Measurements from ENCODE around the gene ACTBL2. TPM values are rescaled to one million over a fixed set of nuclear protein-coding genes. Genes with fewer than 3 reads are reported as not detected.

Gene ACTBL2
- polyA plus RNA-seq, 1 donor (not counting 4 experiments of a cell fraction or from before 2014, with no cell fraction given) = 0.68 TPM

DNA sequence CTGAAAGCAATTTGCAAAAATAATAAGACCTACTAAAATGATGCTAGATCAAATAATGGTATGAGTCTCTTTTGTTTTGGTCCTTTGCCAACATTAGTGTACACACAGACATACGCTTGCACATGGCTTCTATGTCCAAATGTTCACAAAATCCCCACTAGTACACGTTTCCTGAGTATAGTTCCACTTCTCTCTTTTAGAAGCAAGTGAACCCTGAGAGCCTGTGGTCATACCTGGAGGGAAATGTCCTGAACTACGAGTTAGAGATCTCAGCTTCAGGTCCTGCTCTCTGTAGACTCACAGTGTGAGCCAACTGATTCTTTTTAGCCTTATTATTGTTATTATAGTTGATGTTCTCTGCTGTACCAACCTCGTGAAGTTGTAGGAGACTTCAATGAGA lies 47.3 kb upstream of the ACTBL2 start:
- Histone ChIP-seq H3K4me3 (ENCODE audit: control insufficient read depth in 2 of 3, extremely low read depth in 1 of 3, insufficient read depth in 2 of 3, low read depth in 1 of 3, low read length in 3 of 3) (no peak overlapping the region), H3K4me1 (ENCODE audit: control insufficient read depth, extremely low read depth, insufficient read depth, low read length) (no peaks in the 10 kb centered on the region), H3K4me2 (ENCODE audit: control insufficient read depth, extremely low read depth, insufficient read depth, low read depth, low read length) (no peak overlapping the region), H2AFZ (ENCODE audit: control insufficient read depth, low read length) (no peak overlapping the region), H4K20me1 (ENCODE audit: control insufficient read depth, extremely low read depth, insufficient read depth, low read length) (no peaks in the 10 kb centered on the region), H3K27me3 (ENCODE audit: control insufficient read depth, extremely low read depth, insufficient read depth, low read length) (peaks cover 2% of the 10 kb centered on the region), H3K9me3 (ENCODE audit: control insufficient read depth, low read depth, low read length) (no peaks in the 10 kb centered on the region), H3K27ac (ENCODE audit: control insufficient read depth, insufficient read depth, low read length) (no peak overlapping the region), H3K36me3 (ENCODE audit: control insufficient read depth in 2 of 2, extremely low read depth in 1 of 2, insufficient read depth in 2 of 2, low read length in 2 of 2) (no peaks in the 10 kb centered on the region), H3K9ac (ENCODE audit: control insufficient read depth, extremely low read depth, insufficient read depth, low read length) (no peak overlapping the region), H3K9me1 (ENCODE audit: control insufficient read depth, extremely low read depth, insufficient read depth, low read length) (no peaks in the 10 kb centered on the region), H3K79me2 (ENCODE audit: control insufficient read depth, insufficient read depth, low read length) (no peaks in the 10 kb centered on the region)
- dilution Hi-C loops (cut with MboI; ENCODE audit: extremely low pct_ligation_motif_present, low sequenced_read_pairs) = no loop called here
- DNase-seq (ENCODE audit: low read depth, low spot score) (no peak), FAIRE-seq (no peak)
- TF ChIP-seq, protein P1, sequence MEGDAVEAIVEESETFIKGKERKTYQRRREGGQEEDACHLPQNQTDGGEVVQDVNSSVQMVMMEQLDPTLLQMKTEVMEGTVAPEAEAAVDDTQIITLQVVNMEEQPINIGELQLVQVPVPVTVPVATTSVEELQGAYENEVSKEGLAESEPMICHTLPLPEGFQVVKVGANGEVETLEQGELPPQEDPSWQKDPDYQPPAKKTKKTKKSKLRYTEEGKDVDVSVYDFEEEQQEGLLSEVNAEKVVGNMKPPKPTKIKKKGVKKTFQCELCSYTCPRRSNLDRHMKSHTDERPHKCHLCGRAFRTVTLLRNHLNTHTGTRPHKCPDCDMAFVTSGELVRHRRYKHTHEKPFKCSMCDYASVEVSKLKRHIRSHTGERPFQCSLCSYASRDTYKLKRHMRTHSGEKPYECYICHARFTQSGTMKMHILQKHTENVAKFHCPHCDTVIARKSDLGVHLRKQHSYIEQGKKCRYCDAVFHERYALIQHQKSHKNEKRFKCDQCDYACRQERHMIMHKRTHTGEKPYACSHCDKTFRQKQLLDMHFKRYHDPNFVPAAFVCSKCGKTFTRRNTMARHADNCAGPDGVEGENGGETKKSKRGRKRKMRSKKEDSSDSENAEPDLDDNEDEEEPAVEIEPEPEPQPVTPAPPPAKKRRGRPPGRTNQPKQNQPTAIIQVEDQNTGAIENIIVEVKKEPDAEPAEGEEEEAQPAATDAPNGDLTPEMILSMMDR (optimal IDR thresholded peaks at IDR 0.05 in 1 of 3, IDR thresholded peaks at IDR 0.05 in 1 of 3, conservative IDR thresholded peaks at IDR 0.05 in 1 of 3; ENCODE audit: extremely low read depth in 1 of 3, insufficient read depth in 2 of 3, low read length in 3 of 3) = no peak
- TF ChIP-seq EZH2 (IDR thresholded peaks at IDR 0.05; ENCODE audit: low read length) = no peak

DNA sequence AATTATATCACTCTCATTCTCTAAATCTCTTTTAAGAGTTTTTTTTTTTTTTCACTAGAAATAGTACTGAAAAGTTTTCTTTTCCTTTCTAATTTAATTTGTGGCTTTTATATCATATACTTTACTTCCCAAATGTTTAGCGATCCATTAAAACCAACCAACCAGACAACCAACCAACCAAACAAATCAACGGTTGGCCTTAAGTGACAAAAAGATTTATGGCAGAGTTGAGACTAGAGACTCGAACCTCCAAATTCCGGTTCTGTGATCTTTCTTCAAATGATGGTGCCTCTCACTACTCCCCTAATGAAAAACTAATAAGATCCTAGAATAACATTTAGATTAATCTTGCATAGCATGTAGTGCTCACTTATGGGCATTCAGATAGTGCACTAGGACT lies 45.3 kb upstream of the ACTBL2 start:
- FAIRE-seq (no peak), DNase-seq (ENCODE audit: low read depth, low spot score) (no peak)
- Histone ChIP-seq H3K9me1 (ENCODE audit: control insufficient read depth, extremely low read depth, insufficient read depth, low read length) (no peaks in the 10 kb centered on the region), H2AFZ (ENCODE audit: control insufficient read depth, low read length) (no peak overlapping the region), H3K27me3 (ENCODE audit: control insufficient read depth, extremely low read depth, insufficient read depth, low read length) (peaks cover 2% of the 10 kb centered on the region), H3K27ac (ENCODE audit: control insufficient read depth, insufficient read depth, low read length) (no peak overlapping the region), H3K79me2 (ENCODE audit: control insufficient read depth, insufficient read depth, low read length) (no peaks in the 10 kb centered on the region), H4K20me1 (ENCODE audit: control insufficient read depth, extremely low read depth, insufficient read depth, low read length) (no peaks in the 10 kb centered on the region), H3K36me3 (ENCODE audit: control insufficient read depth in 2 of 2, extremely low read depth in 1 of 2, insufficient read depth in 2 of 2, low read length in 2 of 2) (no peaks in the 10 kb centered on the region), H3K4me2 (ENCODE audit: control insufficient read depth, extremely low read depth, insufficient read depth, low read depth, low read length) (no peak overlapping the region), H3K4me1 (ENCODE audit: control insufficient read depth, extremely low read depth, insufficient read depth, low read length) (no peaks in the 10 kb centered on the region), H3K9ac (ENCODE audit: control insufficient read depth, extremely low read depth, insufficient read depth, low read length) (no peak overlapping the region), H3K4me3 (ENCODE audit: control insufficient read depth in 2 of 3, extremely low read depth in 1 of 3, insufficient read depth in 2 of 3, low read depth in 1 of 3, low read length in 3 of 3) (no peak overlapping the region), H3K9me3 (ENCODE audit: control insufficient read depth, low read depth, low read length) (no peaks in the 10 kb centered on the region)
- dilution Hi-C loops (cut with MboI; ENCODE audit: extremely low pct_ligation_motif_present, low sequenced_read_pairs) = no loop called here
- TF ChIP-seq EZH2 (IDR thresholded peaks at IDR 0.05; ENCODE audit: low read length) = no peak
- TF ChIP-seq, protein P1 (optimal IDR thresholded peaks at IDR 0.05 in 1 of 3, IDR thresholded peaks at IDR 0.05 in 1 of 3, conservative IDR thresholded peaks at IDR 0.05 in 1 of 3; ENCODE audit: extremely low read depth in 1 of 3, insufficient read depth in 2 of 3, low read length in 3 of 3) = no peak

Measured in keratinocyte (primary cell).